RKO (cell line): Measurements from ENCODE around the gene INTU.
"Not testable (repeated sequence)": the region's sequence is repeated elsewhere in the genome, so short reads cannot be mapped to it uniquely, and the experiment has no call there.

Experiments used
- DNase-seq: peaks from one replicate; pipeline ENCODE4 v3.0.0-alpha.2; 2016; ENCODE audit warnings: low spot score

INTU gene

GRCh38 chr4:127643791-127644190, 11.0 kb downstream of the INTU start:
- DNase-seq = no peak

- no peak for DNase-seq
Measured at GRCh38 chr4:127648061-127648460, 15.3 kb downstream of the INTU start.

GRCh38 chr4:127655590-127655989, 22.8 kb downstream of the INTU start:
- not testable (repeated sequence) for DNase-seq

- no peak for DNase-seq
Measured at GRCh38 chr4:127656047-127656680, 23.4 kb downstream of the INTU start.

- DNase-seq = no peak
Measured at GRCh38 chr4:127660284-127660885, 27.6 kb downstream of the INTU start.

GRCh38 chr4:127667116-127667515, 34.4 kb downstream of the INTU start:
- no peak for DNase-seq

- no peak for DNase-seq
Measured at GRCh38 chr4:127667772-127668171, 35.0 kb downstream of the INTU start.

- DNase-seq = no peak
Measured at GRCh38 chr4:127668770-127669169, 36.0 kb downstream of the INTU start.

GRCh38 chr4:127669691-127670090, 36.9 kb downstream of the INTU start:
- no peak for DNase-seq

GRCh38 chr4:127672111-127672510, 39.4 kb downstream of the INTU start:
- DNase-seq = no peak

- DNase-seq = no peak
Measured at GRCh38 chr4:127685292-127685691, 52.5 kb downstream of the INTU start.

- peak; percentile 27 for DNase-seq
Measured at GRCh38 chr4:127686658-127687057, 53.9 kb downstream of the INTU start.

GRCh38 chr4:127687580-127687979, 54.8 kb downstream of the INTU start:
- no peak for DNase-seq

GRCh38 chr4:127698789-127699200, 66.0 kb downstream of the INTU start:
- peak; percentile 83 for DNase-seq

- peak; percentile 59 for DNase-seq
Measured at GRCh38 chr4:127708985-127709384, 76.2 kb downstream of the INTU start.

GRCh38 chr4:127709456-127709855, 76.7 kb downstream of the INTU start:
- DNase-seq = no peak

- no peak for DNase-seq
Measured at GRCh38 chr4:127730142-127730913, 97.6 kb downstream of the INTU start, which contains the start of gene SLC25A31. SLC25A31 (plus strand) TSS chr4:127730400; CDS start chr4:127730546, 146 bp downstream.

- no peak for DNase-seq
Measured at GRCh38 chr4:127731406-127731805, 98.6 kb downstream of the INTU start.

- peak; percentile 80 for DNase-seq
Measured at GRCh38 chr4:127732623-127733328, 100.0 kb downstream of the INTU start.

GRCh38 chr4:127734976-127735375, 102.2 kb downstream of the INTU start:
- DNase-seq = no peak

GRCh38 chr4:127737295-127737694, 104.5 kb downstream of the INTU start:
- DNase-seq = no peak

GRCh38 chr4:127741247-127741646, 108.5 kb downstream of the INTU start:
- no peak for DNase-seq
